HG03045 (cell line): Measurements from ENCODE around the gene ILF3.

Source experiments
- ATAC-seq: cut with Tn5 transposase; IDR thresholded peaks from one replicate; pipeline ENCODE4 v1.9.1; 2021; ENCODE audit warnings: mild to moderate bottlenecking, moderate library complexity; ENCODE audit not compliant: unreplicated experiment

Gene ILF3

DNA sequence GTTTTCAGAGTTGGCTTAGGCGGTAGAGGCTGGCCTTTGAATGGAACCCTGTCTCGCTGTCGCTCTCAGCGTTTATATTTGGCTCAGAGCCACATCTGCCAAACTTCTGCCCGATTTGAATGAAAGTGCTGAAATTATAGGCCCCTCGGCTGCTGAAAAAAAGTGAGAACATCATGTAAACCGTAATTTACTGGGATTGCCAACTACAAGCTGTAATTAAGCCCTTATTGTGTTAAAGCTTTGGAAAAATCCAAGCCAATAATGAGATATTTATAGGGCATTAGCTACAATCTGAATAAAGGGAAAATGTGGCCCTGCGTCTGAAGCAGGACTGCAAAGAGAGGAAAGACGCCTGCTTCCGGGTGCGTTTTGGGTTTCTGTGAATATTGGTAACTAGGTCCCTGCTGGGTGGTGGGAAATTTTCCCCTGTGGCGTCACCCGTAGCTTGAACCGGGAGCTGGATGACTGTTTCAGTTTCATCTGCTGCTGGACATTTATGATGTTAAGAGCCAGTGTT is 73.6 kb downstream of the ILF3 start:
- ATAC-seq: no peak

DNA sequence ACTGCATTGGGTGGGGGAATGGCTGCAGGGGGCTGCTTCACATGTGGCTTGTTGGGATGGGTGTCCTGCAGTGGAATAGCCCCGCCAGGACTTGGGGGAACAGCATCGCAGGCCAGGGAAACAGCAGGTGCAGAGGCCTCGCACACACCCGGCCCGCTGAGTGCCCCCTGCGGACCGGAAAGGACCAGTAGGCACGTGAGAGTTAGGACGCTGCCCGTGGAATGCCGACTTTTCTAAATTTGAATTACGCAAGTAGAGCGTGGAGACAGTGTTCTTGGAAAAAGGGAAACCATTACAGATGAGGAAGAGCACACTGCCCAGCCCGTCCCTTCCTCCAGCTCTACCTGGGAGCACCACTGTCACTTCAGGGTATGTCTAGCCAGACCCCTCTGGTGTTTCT is 75.3 kb downstream of the ILF3 start:
- ATAC-seq: no peak

DNA sequence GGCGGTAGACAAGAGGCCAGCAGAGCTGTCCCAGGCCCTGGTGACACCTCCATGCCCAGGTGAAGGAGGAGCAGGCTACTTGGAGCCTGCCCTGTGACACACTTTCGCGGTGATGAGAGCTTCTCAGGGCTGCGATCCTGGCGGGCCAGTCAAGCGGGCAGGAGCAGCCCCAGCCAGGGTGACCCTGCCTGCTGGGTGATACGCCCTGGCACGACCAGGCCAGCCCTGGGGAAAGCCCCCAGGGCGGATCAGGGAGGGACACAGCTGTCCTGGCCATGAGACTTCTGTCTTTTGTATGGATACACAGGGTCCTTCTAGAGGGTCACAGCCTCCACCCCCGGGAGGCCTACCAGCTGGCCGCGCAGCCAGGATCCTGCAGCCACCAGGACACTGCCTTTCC is 76.8 kb downstream of the ILF3 start:
- no peak for ATAC-seq

DNA sequence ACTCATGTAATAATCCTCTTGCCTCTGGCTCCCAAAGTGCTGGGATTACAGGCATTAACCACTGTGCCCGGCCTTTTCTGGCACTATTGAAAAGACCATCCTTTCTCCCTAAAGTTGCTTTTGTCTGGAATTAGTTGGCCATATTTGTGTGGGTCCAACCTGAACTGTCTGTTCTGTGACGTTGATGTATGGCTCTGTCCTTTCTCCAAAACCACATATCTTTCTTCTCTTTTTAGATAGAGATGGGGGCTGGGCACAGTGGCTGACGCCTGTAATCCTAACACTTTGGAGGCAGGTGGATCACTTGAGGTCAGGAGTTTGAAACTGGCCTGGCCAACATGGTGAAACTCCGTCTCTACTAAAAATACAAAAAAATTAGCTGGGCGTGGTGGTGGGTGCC is 81.6 kb downstream of the ILF3 start:
- no peak for ATAC-seq

DNA sequence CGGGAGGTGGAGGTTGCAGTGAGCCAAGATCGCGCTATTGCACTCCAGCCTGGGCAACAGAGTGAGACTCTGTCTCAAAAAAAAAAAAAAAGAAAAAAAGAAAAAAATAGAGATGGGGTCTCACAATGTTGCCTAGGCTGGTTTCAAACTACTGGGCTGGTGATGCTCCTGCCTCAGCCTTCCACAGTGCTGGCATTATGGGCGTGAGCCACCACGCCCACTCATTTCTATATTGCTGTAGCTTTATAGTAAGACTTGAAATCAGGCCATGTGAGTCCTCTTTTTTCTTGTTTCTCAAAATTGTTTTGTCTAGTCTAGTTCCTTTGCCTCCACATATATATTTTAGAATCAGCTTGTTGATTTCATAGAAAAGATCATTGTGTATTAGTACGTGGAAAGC is 82.0 kb downstream of the ILF3 start:
- no peak for ATAC-seq

DNA sequence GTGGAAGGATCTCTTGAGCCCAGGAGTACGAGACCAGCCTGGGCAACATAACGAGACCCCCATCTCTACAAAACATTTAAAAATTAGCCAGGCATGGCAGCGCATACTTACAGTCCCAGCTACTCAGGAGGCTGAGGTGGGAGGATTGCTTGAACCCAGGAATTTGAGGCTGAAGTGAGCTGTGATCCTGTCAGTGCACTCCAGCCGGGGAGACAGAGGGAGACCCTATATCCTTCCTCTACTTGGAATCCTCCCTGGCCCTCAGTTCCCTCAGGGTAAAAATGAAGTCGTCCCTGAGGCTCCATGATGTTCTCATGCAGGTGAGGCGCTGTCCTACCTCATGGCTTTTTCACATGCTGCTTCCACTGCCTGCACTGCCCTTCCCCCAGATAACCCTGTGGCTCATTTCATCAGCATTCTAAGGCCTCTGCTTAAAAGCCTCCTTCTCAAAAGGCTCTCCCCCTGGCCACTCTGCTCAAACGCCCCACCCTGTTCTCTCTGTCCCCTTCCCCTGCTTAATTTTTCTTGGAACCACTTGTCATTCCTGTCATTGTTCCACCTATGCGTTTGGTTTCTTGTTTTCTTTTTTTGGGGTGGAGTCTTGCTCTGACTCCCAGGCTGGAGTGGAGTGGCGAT is 82.9 kb downstream of the ILF3 start:
- no peak for ATAC-seq

DNA sequence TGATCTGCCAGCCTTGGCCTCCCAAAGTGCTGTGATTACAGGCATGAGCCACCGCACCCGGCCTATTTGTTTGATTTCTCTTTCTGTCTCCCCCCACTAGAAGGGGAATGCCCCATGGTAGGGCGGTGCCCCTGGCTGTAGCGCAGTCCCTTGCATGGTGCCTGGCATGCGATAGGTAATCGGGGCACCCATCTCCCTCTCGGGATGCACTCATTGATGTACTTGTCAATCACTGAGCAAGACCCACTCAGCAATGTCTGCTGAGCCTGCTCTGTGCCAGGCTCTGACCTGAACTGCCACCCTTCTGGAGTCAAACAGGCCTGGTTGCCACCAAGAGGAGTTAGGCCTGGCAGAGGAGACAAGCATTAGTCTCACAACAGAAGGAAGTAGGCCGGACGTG is 83.6 kb downstream of the ILF3 start:
- no peak for ATAC-seq

DNA sequence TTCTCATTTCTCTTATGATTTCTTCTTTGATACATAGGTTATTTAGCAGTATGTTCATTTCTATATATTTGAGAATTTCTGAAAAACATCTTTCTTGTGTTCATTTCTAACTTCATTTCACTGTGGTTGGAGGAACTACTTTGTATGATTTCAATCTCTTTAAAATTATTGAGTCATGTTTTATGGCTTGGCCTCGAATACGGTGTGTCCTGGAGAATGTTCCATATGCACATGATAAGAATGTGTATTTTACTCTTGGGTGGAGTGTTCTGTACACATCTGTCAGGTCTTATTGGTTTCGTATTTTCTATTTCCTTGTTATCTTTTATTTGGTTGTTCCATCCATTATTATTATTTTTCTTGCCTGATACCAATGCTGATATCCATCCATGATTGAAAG is 86.7 kb downstream of the ILF3 start:
- no peak for ATAC-seq
